Esophagus squamous epithelium (tissue), 4 donors: Measurements from ENCODE around the gene USP17L17.
"Not testable (repeated sequence)": the region's sequence is repeated elsewhere in the genome, so short reads cannot be mapped to it uniquely, and the experiment has no call there.

ENCODE experiments used
- POLR2A ChIP-seq, 4 donors: fragments of 450-650 bp; IDR thresholded peaks; one replicate each; pipeline ENCODE4 v1.6.1; 2017; ENCODE audit warnings: antibody characterized with exemption in 4 of 4, mild to moderate bottlenecking in 4 of 4, moderate library complexity in 3 of 4
- TF ChIP-seq, protein P1 (sequence below), 6 experiments: fragments of 450-650 bp in 4 of 6; fragments of 200-600 bp in 2 of 6; sonication (generic) in 2 of 6; IDR thresholded peaks; one replicate each; pipeline ENCODE4 v1.5.1; 2016 to 2019; ENCODE audit warnings: antibody characterized with exemption in 6 of 6, mild to moderate bottlenecking in 4 of 6, moderate library complexity in 4 of 6

DNA sequence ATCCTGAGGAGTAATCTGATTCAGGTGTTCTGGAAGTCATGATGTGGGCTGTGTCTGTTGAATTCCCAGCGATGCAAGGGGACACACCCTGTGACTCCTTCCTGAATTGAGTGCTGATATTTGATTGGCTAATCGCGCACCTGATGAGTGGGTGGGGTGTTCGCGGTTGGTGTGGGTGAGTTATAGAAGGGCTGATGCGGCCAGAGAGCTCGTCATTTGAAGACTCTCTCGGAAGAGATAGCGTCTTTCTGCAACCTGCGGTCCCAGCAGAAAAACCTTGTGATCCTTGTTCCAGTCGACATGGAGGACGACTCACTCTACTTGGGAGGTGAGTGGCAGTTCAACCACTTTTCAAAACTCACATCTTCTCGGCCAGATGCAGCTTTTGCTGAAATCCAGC lies 33.3 kb upstream of the USP17L17 start, which contains the start of gene USP17L10:
- TF ChIP-seq, protein P1, sequence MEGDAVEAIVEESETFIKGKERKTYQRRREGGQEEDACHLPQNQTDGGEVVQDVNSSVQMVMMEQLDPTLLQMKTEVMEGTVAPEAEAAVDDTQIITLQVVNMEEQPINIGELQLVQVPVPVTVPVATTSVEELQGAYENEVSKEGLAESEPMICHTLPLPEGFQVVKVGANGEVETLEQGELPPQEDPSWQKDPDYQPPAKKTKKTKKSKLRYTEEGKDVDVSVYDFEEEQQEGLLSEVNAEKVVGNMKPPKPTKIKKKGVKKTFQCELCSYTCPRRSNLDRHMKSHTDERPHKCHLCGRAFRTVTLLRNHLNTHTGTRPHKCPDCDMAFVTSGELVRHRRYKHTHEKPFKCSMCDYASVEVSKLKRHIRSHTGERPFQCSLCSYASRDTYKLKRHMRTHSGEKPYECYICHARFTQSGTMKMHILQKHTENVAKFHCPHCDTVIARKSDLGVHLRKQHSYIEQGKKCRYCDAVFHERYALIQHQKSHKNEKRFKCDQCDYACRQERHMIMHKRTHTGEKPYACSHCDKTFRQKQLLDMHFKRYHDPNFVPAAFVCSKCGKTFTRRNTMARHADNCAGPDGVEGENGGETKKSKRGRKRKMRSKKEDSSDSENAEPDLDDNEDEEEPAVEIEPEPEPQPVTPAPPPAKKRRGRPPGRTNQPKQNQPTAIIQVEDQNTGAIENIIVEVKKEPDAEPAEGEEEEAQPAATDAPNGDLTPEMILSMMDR (IDR thresholded peaks at IDR 0.05), result not testable (repeated sequence)
- TF ChIP-seq POLR2A (IDR thresholded peaks at IDR 0.05), result not testable (repeated sequence)
